Ishikawa (cell line): ENCODE data around the gene ZC3H4.

Experiments used
- CEBPB ChIP-seq: IDR thresholded peaks from 2 replicates; pipeline ENCODE4 v1.6.1; 2012
- CREB1 ChIP-seq: IDR thresholded peaks from 2 replicates; pipeline ENCODE4 v1.6.1; 2012; ENCODE audit warnings: low read depth
- EGR1 ChIP-seq: IDR thresholded peaks from 2 replicates; pipeline ENCODE4 v1.6.1; 2012
- EP300 ChIP-seq: IDR thresholded peaks from 2 replicates; pipeline ENCODE4 v1.6.1; 2012; ENCODE audit warnings: borderline replicate concordance
- FOXM1 ChIP-seq: IDR thresholded peaks from 2 replicates; pipeline ENCODE4 v1.6.1; 2012; ENCODE audit warnings: low read depth, borderline replicate concordance
- MAX ChIP-seq: IDR thresholded peaks from 2 replicates; pipeline ENCODE4 v1.6.1; 2012
- NFIC ChIP-seq: IDR thresholded peaks from 2 replicates; pipeline ENCODE4 v1.6.1; 2012
- RAD21 ChIP-seq: IDR thresholded peaks from 2 replicates; pipeline ENCODE4 v1.6.1; 2012; ENCODE audit warnings: low read depth
- REST ChIP-seq: IDR thresholded peaks from 2 replicates; pipeline ENCODE4 v1.6.1; 2012; ENCODE audit warnings: low read depth, mild to moderate bottlenecking
- TAF1 ChIP-seq: IDR thresholded peaks from 2 replicates; pipeline ENCODE4 v1.6.1; 2012; ENCODE audit warnings: low read depth, mild to moderate bottlenecking
- TCF12 ChIP-seq: IDR thresholded peaks from 2 replicates; pipeline ENCODE4 v1.6.1; 2012; ENCODE audit warnings: low read depth
- TEAD4 ChIP-seq: IDR thresholded peaks from 2 replicates; pipeline ENCODE4 v1.6.1; 2012
- USF1 ChIP-seq: IDR thresholded peaks from 2 replicates; pipeline ENCODE4 v1.6.1; 2012
- YY1 ChIP-seq: IDR thresholded peaks from 2 replicates; pipeline ENCODE4 v1.6.1; 2012; ENCODE audit warnings: low read depth
- ZBTB7A ChIP-seq: IDR thresholded peaks from 2 replicates; pipeline ENCODE4 v1.6.1; 2012; ENCODE audit warnings: low read depth

ZC3H4 gene

GRCh38 chr19:47035127-47036096, 78.2 kb downstream of the ZC3H4 start:
- TF ChIP-seq CREB1 (no peak), TCF12 (no peak), TAF1 (no peak), REST (no peak), FOXM1 (no peak), CEBPB (no peak), USF1 (peak; percentile 61), ZBTB7A (peak; percentile 76), EGR1 (peak; percentile 92), TEAD4 (0 out of 2 replicates have a peak, but pooled peaks have one; percentile 9), MAX (peak; percentile 76), NFIC (no peak), RAD21 (peak; percentile 70), YY1 (peak; percentile 60)

GRCh38 chr19:47032171-47032811, 81.3 kb downstream of the ZC3H4 start:
- TF ChIP-seq TCF12, result no peak
- no peak for TF ChIP-seq ZBTB7A
- peak; percentile 74 for TF ChIP-seq RAD21
- TF ChIP-seq MAX, result peak; percentile 60; the same call in 1 of the 2 replicates

- TF ChIP-seq YY1 (no peak), USF1 (no peak), ZBTB7A (no peak), NFIC (no peak), MAX (no peak), CEBPB (no peak), EP300 (no peak), RAD21 (no peak), FOXM1 (no peak), CREB1 (no peak), EGR1 (no peak), TEAD4 (no peak), TAF1 (no peak), TCF12 (no peak), REST (no peak)
Observed at GRCh38 chr19:47028195-47028601, 85.4 kb downstream of the ZC3H4 start.

- no peak for TF ChIP-seq ZBTB7A
- TF ChIP-seq MAX, result no peak
- TF ChIP-seq TEAD4, result no peak
- no peak for TF ChIP-seq TAF1
- no peak for TF ChIP-seq FOXM1
- no peak for TF ChIP-seq YY1
- no peak for TF ChIP-seq CEBPB
- TF ChIP-seq NFIC, result no peak
- no peak for TF ChIP-seq CREB1
- TF ChIP-seq EGR1, result no peak
- no peak for TF ChIP-seq TCF12
- no peak for TF ChIP-seq EP300
- TF ChIP-seq RAD21, result no peak
- TF ChIP-seq USF1, result no peak
- no peak for TF ChIP-seq REST
Observed at GRCh38 chr19:47027586-47028088, 85.9 kb downstream of the ZC3H4 start.
